ENCODE data around the gene SEPTIN10.

GRCh38 chr2:109659396-109660045, 45.8 kb upstream of the SEPTIN10 start:
- TF ChIP-seq CTCF (conservative IDR thresholded peaks at IDR 0.05): no peak
- no peak for TF ChIP-seq EZH2 (IDR thresholded peaks at IDR 0.05; ENCODE audit: low read depth)
